Psoas muscle (tissue), 8 donors: Measurements from ENCODE around the gene TUBG1. TPM values are rescaled to one million over a fixed set of nuclear protein-coding genes. Genes with fewer than 3 reads are reported as not detected.

ENCODE experiments used
- ATAC-seq, 4 donors: fragments of 200-7000 bp; cut with Tn5 transposase; one replicate each; pipeline ENCODE4 v1.9.1; 2020; ENCODE audit warnings: moderate library complexity in 3 of 4, mild to moderate bottlenecking in 2 of 4
- DNase-seq, 2 donors: peaks; one replicate each; pipeline ENCODE4 v3.0.0-alpha.2; 2020
- H3K27ac ChIP-seq: fragments of 200-600 bp; one replicate; pipeline ENCODE4 v1.8.0; 2022
- H3K27me3 ChIP-seq, 3 donors: fragments of 200-600 bp in 1 of 3; one replicate each; pipeline versions ENCODE4 v1.6.1 to v1.8.0; 2013 to 2022; ENCODE audit warnings: low read length in 2 of 3, mild to moderate bottlenecking in 2 of 3, moderate library complexity in 1 of 3; ENCODE audit not compliant: insufficient read depth in 3 of 3
- H3K36me3 ChIP-seq, 2 donors: fragments of 200-600 bp in 1 of 2; one replicate each; pipeline versions ENCODE4 v1.6.1 to v1.8.0; 2013 to 2022; ENCODE audit warnings: low read depth in 1 of 2, mild to moderate bottlenecking in 1 of 2, moderate library complexity in 1 of 2; ENCODE audit not compliant: insufficient read depth in 1 of 2
- H3K4me1 ChIP-seq: fragments of 200-600 bp; one replicate; pipeline ENCODE4 v1.8.0; 2022
- H3K4me3 ChIP-seq: fragments of 200-600 bp; one replicate; pipeline ENCODE4 v1.8.0; 2022; ENCODE audit warnings: mild to moderate bottlenecking
- H3K9me3 ChIP-seq: fragments of 200-600 bp; one replicate; pipeline ENCODE4 v1.8.0; 2022
- WGBS, 3 donors: extraction: QIAGEN DNeasy Blood & Tissue Kit; methylation state at CpG; one replicate each; pipeline versions ENCODE4 v1.1.6 to v1.1.7; 2013; 5-methylcytosine and 5-hydroxymethylcytosine counted together
- intact Hi-C, 2 donors: fragments of 100-400 bp; cut with DNase I; formaldehyde crosslinking; loops; one replicate each; pipeline versions ENCODE4 v1.11.0 to v1.14.2; 2022
- polyA plus RNA-seq, 3 donors: library from polyadenylated mRNA; stranded (reverse); fragments of 200-250 nt; gene quantifications; one replicate each; pipeline ENCODE4 v1.2.3, GENCODE V29; 2013
- total RNA-seq, 4 donors: library from RNA; stranded (reverse); fragmentation: NEBNext Ultra II Directional in 2 of 4; extraction: Animal tissue kit (Norgen Biotek cat#: 25700) in 2 of 4; gene quantifications; one replicate each; pipeline versions ENCODE4 v1.2.1 to v1.2.4, GENCODE V29; 2021 to 2023
- TF ChIP-seq, protein P1 (sequence below): fragments of 200-600 bp; IDR thresholded peaks from one replicate; pipeline ENCODE4 v1.8.0; 2022; ENCODE audit warnings: antibody characterized with exemption
- donor health status: healthy with polysubstance abuse.
- donor health status: DM: no; HTN: no; CAD: no; lungs with moderate emphysema.
- donor health status: Bipolar disorder and iron deficiency.
- donor health status: healthy.
- donor health status: DM: yes; HTN: yes; CAD: no.
- donor health status: DM: no; HTN: no; CAD: no.
- donor health status: DM: no; HTN: no; CAD: no.
- donor health status: DM: yes; HTN: yes; CAD: no.

TUBG1 gene
- total and polyA plus RNA-seq, 7 donors: 46.9 to 90.2 (median 68.8) TPM

- ATAC-seq: no peak
- WGBS, 3 donors: 75 to 82% (median 79%) methylated on average over 6 of the region's 7 CpGs
These were observed 30.1 kb downstream of the TUBG1 start for GRCh38 chr17:42639525-42640113.

GRCh38 chr17:42640121-42640520 lies 30.6 kb downstream of the TUBG1 start:
- ATAC-seq (no peak), DNase-seq (no peak)
- H3K36me3 ChIP-seq: no peaks in the 10 kb centered on the region
- H3K27ac ChIP-seq: no peak overlapping the region
- no peak overlapping the region for H3K4me3 ChIP-seq
- H3K27me3 ChIP-seq: no peaks in the 10 kb centered on the region
- TF ChIP-seq, protein P1, sequence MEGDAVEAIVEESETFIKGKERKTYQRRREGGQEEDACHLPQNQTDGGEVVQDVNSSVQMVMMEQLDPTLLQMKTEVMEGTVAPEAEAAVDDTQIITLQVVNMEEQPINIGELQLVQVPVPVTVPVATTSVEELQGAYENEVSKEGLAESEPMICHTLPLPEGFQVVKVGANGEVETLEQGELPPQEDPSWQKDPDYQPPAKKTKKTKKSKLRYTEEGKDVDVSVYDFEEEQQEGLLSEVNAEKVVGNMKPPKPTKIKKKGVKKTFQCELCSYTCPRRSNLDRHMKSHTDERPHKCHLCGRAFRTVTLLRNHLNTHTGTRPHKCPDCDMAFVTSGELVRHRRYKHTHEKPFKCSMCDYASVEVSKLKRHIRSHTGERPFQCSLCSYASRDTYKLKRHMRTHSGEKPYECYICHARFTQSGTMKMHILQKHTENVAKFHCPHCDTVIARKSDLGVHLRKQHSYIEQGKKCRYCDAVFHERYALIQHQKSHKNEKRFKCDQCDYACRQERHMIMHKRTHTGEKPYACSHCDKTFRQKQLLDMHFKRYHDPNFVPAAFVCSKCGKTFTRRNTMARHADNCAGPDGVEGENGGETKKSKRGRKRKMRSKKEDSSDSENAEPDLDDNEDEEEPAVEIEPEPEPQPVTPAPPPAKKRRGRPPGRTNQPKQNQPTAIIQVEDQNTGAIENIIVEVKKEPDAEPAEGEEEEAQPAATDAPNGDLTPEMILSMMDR: no peak
- WGBS, 3 donors: 87 to 92% (median 88%) methylated on average over 4 of the region's 4 CpGs
- no peaks in the 10 kb centered on the region for H3K4me1 ChIP-seq
- intact Hi-C loops: no loop called here
- H3K9me3 ChIP-seq: no peaks in the 10 kb centered on the region

More at GRCh38 chr17:42639525-42640113, 30.1 kb downstream of the TUBG1 start:
- Histone ChIP-seq H3K36me3 (no peaks in the 10 kb centered on the region), H3K27ac (no peak overlapping the region), H3K4me3 (no peak overlapping the region), H3K4me1 (no peaks in the 10 kb centered on the region), H3K9me3 (no peaks in the 10 kb centered on the region), H3K27me3 (no peaks in the 10 kb centered on the region)
- TF ChIP-seq, protein P1: no peak
- no peak for DNase-seq
- intact Hi-C loops: no loop called here

DNA sequence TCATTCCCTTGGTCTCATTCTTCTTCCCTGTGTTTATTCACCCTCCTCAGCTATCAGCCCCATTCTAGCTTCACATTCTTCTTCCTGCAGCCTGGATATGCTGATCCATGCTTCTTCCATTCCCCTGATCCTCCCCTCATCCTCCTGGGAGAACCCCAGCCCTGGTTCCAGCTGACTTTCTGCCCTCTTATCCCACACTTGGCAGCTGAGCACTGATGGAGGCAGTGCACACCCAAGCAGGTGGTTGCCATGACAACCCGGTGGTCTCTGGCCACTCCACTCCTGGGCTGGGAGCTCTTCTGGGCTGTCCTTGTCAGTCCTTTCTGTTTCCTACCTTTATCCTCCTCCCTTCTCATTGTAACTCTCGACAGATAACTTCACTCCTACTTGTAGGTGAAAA lies 32.9 kb downstream of the TUBG1 start:
- ATAC-seq: no peak
- DNase-seq: no peak
- Histone ChIP-seq H3K4me1 (no peaks in the 10 kb centered on the region), H3K9me3 (no peaks in the 10 kb centered on the region), H3K4me3 (no peak overlapping the region), H3K27ac (no peak overlapping the region), H3K27me3 (no peaks in the 10 kb centered on the region), H3K36me3 (no peaks in the 10 kb centered on the region)
- intact Hi-C loops: no loop called here
- TF ChIP-seq, protein P1: no peak
- 36 to 47% (median 46%) methylated on average over 2 of the region's 2 CpGs for WGBS, 3 donors

- TF ChIP-seq, protein P1: no peak
- intact Hi-C loops: no loop called here
- Histone ChIP-seq H3K4me3 (no peak overlapping the region), H3K36me3 (no peaks in the 10 kb centered on the region), H3K4me1 (no peaks in the 10 kb centered on the region), H3K27ac (no peak overlapping the region), H3K9me3 (no peaks in the 10 kb centered on the region), H3K27me3 (no peaks in the 10 kb centered on the region)
- DNase-seq (no peak), ATAC-seq (no peak)
- 85 to 86% (median 85%) methylated on average over 5 of the region's 5 CpGs for WGBS, 3 donors
These were observed 38.3 kb downstream of the TUBG1 start for GRCh38 chr17:42647778-42648177.

DNA sequence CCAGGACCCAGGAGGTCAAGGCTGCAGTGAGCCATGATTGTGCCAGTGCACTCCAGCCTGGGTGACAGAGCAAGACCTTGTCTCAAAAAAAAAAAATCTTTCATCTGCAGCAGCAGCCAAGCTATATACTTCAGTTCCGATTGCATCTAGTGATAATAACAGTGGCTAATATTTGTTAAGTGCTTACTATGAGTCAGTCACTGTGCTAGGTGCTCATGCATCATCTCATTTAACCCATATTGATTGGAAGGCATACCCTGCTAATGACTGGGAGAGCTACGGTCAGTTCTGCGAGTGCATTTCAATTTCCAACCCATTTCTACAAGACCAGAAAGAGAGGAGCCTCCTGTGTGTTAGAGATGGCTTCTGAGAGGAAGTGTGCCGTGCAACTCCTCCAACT lies 41.9 kb downstream of the TUBG1 start:
- Histone ChIP-seq H3K27ac (no peak overlapping the region), H3K27me3 (no peaks in the 10 kb centered on the region), H3K36me3 (no peaks in the 10 kb centered on the region), H3K4me1 (peaks cover 3% of the 10 kb centered on the region), H3K4me3 (no peak overlapping the region), H3K9me3 (no peaks in the 10 kb centered on the region)
- ATAC-seq (no peak), DNase-seq (no peak)
- 72 to 86% (median 82%) methylated on average over 4 of the region's 4 CpGs for WGBS, 3 donors
- intact Hi-C loops: no loop called here
- TF ChIP-seq, protein P1: no peak
